Middle frontal gyrus (tissue), 1 donor: Measurements from ENCODE around the gene RTN4RL2.

ENCODE experiments used
- DNase-seq: peaks from one replicate; pipeline ENCODE4 v3.0.0-alpha.2; 2015; ENCODE audit warnings: low spot score; ENCODE audit errors: extremely low spot score

The RTN4RL2 gene

DNA sequence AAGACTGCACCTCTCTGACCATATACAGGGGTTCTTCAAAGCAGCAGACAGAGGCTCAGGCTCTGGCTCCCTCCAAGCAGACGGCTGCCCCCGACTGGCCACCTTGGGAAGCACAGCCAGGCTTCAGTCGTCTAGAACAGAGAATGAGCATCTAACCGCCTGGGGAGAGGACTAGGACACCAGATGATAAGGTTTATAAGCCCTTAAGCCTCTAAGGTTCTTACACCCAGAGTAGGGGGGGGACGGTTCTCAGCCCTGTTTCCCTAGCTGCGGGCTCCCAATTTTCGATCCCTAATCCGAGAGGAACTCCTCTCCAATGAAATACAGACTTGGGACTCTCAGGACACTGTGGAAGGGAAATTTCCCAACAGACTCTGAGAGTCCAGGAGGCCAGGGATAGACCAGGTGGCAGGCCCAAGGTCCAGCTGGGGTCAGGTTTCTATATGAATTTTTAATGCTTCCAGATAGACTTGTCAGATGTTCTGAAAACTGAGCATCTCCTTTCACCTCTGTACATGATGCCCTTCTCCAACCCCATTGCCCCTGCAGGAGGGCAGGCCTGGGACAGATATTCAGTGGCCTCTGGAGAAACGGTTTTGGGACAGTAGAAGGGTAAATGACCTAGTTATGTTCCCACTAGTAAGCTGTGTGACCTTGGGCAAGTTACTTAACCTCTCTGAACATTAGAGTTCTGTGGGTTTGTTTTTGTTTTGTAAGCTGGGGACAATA lies 20.2 kb downstream of the RTN4RL2 start:
- no peak for DNase-seq

DNA sequence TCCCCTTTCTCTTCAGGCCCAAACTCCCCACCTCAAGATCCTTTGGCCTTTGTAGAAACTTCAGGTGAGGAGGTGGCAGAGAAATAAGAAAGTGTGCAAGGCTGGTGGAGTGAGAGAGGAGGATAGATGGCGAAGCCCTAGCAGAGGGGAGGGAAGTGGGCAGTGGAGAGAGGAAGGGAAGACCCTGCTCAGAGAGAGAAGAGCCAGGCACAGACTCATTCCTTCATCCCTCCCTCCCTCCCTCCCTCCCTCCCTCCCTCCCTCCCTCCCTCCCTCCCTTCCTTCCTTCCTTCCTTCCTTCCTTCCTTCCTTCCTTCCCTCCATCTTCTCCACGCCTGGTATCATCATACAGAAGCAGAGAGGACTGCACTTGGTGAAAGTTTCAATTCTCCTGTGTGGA lies 21.0 kb downstream of the RTN4RL2 start:
- no peak for DNase-seq

DNA sequence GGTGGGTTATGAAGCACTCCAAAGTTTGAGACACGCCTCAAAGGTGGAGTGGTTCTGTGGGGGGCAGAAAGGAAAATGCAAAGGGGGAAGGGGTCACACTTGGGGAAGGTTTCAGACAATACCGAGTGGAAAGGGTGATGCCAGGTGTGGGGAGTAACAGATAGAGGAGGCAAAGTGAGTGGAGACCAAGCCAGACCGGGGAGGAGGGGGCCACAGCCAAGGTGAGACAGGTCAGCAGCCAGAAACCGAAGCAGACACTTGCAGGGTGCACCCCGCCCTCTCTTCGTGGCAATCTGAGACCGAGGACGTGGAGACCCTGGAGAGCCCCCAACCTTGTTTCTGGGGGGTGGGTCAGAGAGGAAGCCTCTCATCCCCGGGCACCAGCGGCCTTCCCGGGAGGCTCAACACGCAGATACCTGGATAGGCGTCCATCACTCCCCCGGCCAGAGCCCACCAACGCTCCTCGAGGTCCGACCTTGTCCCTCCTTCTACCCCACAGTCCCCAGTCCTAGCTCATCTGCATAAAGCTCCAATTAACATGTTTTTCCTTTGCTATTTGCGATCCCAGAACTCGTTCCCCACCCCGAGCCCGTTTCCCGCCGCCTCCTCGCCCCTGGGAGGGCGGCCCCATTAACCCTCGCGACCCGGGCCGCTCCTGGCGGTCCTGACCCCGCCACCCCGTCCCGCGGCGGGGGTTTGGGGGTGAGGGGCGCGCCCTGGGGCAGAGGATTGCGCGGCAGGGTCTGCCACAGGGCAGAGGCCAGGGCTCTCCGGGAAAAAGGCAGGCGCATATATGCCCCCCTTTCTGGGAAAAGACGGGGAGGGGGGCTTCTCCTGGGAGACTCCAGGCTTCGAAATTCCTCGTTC lies 21.8 kb downstream of the RTN4RL2 start:
- DNase-seq: no peak

DNA sequence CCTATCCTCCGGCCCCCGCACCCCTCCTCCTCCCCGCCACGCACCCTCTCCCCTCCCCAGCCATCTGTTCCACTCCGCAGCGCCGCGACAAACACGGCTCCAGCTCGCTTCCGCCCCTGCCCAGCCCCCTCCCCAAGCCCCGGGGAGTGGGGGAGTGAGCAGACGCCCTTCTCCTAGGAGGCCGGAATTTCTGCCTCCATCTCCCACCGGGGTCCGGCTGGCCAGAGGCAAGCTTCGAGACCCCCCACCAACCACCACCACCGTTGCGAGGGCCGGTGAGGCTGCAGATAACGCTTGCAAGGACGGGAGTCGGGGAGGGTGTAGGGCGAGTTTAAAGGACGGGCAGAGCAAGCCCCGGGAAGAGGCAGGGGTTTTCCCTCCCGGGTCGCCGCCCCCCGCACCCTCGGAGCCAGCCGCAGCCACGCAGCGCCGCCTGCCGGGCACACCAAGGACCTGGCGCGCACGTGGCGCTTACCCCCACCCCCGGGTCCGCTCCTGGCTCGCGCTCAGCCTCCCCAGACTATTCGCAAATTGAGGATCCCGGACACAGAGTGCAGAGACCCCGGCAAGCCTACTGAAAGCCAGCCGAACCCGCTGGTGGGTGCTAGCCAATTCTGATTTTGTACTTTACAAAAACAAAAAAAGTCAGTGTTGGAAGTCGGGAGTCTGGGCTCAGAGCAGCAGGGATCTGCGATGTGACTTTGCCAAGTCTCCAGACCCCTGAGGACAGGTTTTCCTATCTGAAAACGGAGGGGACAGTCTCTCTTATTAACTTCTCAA lies 22.6 kb downstream of the RTN4RL2 start:
- no peak for DNase-seq

DNA sequence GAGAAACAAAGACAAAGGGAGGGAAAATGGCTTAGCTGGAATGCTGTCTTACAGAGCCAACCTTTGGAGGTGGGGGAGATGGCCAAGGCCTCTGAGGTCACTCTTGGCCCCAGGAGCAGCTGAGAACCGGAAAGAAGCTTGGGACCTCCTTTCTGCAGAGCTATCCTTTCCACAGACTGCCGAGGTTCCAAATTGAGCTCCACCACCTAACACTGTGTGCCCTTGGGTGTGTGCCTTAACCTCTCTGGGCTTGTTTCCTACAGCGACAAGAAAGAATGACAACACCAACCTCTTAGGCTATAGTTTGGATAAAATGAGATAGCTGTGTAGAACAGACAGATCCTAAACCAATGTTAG lies 23.2 kb downstream of the RTN4RL2 start:
- no peak for DNase-seq

DNA sequence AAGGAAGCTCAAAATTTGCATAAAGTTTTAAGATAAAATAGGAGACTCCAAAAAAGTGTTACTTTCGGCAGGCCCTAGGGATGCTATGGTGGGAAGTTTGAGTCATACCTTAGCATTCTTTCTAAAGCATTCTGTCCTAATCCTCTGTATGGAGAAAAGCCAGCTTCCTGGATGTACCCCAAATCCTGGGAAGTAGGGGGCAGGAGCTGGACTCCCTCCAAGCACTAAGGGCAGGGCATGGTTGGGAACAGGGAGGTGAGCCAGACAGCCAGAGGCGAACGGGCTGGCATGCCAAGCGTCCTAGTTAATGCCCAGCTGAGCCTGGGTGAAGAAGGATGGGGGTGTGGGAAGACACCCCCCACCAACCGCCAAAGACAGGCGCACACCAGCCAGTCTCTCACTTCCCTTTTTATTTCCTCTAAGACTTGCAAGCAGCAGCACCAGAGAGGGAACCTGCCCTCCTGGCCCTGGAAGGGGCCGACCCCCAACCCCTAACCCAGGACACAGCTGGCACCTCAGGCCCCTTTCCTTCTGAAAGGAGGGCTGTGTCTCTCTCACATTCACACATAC lies 23.9 kb downstream of the RTN4RL2 start:
- DNase-seq: no peak

DNA sequence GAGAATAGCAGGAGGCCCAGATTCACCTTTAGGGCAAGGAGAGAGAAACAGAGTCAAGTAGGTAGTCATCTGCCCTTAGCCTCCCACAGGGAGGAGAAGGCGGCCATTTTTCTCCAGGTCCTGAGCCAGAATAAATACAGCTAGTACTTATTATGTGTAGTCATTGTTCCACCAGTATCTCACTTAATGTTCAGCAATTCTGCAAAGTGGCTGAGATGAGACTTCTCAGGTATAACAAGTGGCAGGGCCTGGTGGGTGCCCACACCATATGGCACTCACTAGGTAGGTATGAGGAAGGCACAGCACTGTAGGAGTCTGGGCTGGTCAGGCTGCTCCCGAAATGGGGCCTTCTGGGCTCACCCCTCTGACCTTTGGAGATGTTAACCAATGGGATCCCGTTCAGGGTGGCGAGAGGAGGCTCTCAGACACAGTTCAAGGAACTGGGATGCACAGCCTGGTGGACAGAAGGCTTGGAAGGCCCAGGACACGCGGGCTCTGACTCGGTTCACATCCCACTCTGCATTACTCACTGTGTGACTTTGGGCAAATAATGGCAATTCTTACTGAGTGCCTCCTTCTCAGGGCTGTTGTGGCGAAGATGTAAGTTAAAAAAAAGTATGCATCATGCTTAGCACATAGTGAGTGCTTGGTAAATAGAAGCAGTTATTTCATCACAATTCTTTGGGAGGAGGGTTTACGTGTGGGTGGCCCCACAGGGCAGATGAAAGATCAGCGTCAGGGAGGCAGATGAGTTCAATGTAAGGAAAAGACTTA lies 25.1 kb downstream of the RTN4RL2 start:
- no peak for DNase-seq

DNA sequence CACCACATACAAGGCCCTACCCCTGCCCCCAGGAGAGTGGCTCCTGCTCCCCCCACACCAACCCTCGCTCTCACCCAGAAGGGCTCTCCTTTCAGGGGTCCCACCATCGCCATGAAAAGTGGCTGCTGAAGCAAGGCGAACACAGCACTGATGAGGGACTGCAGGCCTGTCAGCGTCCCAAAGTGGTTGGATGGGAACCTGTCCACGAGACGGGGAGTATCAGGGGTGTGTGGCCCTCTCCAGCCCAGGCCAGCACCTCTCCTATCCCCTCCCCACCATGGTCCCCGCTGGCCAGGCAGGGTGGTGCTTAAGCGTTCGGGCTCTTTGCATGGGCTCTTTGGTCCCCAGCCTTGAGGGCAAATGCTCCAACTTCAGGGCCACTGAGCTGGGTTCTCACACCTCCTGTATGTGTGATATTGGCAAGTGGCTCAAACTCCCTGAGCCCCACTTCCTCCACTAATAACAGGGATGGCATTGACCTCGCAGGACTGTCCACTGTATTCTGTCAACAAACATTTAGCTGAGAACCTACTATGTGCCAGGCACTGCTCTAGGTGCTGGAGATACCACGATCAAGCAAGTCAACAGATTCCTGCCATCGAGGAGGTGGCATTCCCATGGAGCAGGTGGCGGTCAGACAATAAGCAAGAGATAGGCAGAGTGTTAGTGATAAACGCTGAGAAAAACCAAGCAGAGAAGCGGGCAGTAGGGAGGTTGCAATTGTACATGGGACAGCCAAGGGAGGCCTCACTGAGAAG lies 26.9 kb downstream of the RTN4RL2 start:
- no peak for DNase-seq

DNA sequence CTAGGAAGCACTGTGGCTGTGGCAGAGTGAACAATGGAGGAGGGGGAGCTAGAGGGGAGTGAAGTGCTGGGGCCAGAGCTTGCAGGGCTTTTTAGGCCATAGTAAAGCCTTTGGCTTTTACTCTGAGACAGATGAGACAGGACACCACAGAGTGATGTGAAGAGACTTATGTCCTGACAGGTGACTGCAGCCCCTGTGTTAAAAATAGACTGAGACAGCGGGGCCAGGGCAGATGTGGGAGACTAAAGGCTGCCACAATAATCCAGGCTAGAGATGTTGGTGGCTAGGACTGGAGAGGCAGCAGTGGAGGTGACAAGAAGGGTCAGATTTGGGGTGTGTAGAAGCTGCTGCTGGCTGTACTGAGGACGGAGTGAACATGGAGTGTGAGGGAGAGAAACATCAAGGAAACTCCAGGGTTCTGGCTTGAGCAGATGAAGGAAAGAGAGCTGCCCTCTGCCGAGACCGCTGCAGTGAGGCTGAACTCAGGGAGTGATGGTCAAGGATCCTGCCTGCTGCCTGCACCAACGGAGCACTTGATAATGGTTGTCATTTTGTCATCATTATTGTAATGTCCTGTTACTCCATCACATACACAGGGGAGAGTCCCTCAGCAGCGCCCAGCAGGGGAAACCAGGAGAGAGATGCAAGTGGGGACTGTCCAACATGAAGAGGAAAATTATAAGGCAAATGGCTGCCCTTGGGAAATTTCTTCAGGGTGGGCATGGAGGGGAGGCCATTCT lies 27.8 kb downstream of the RTN4RL2 start:
- DNase-seq: no peak

DNA sequence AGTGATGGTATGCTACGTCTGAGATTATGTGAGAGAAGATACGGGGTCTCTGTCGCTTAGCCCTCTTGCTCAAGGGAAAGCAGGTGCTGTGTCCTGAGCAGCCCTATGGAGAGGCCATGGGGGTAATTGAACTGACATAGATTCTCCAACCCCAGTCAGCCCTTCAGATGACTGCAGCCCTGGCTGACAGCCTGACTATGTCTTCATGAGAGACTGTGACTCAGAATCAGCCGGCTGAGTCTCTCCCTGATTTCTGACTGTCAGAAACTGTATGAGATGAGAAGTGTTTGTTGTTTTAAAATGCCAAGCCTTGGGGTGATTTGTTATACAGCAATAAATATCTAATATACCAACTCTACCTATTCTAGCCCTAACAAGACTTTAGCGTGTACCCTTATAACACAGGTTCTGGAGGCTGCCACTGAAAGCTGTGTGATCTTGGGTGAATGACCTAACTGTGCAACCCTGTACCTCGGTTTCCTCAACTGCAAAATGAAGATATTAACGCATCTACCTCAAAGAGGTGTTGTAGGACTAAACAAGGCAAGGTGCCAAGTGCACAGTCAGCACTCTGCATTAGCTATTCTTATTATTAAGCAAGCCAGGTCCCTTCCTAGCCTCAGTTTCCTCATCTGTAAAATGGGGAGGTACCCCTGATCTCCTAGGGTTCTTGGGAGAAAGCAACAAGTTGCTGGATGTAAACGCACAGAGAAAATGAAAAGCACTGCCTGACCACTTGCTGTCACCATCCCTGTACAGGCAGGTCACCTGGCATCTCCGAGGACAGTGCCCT lies 30.3 kb downstream of the RTN4RL2 start:
- no peak for DNase-seq

DNA sequence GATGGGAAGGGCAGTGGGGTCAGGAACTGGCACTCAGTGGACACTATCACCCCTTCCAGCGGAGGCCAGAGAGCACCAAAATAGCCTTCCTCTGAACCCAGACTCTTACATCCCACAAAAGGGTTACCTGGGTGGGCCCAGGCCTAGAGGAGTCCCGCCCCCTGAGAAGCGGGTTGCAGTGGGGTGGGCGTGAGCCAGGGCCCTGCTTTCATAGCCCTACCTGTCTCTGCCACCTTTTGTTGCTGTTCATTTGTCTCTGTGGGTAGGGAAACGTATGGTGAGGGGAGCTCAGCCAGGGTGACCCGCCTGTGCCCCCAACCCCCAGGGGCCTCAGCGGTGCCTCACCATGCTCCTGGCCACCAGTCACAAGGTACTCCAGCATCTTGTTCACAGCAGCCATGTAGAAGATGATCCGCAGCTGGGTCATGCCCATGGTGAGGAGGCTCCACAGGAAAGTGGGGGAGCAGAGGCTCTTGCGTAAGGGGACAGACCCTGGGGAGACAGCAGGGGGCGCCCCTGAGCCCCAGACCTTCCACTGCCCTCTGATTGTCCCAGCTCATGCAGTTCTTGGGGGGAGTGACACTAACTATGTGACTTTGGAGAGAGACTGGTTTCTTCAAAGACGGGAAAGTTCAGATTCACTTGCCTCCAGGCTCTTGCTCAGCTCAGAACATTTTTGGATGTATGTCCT lies 31.2 kb downstream of the RTN4RL2 start:
- DNase-seq: no peak

DNA sequence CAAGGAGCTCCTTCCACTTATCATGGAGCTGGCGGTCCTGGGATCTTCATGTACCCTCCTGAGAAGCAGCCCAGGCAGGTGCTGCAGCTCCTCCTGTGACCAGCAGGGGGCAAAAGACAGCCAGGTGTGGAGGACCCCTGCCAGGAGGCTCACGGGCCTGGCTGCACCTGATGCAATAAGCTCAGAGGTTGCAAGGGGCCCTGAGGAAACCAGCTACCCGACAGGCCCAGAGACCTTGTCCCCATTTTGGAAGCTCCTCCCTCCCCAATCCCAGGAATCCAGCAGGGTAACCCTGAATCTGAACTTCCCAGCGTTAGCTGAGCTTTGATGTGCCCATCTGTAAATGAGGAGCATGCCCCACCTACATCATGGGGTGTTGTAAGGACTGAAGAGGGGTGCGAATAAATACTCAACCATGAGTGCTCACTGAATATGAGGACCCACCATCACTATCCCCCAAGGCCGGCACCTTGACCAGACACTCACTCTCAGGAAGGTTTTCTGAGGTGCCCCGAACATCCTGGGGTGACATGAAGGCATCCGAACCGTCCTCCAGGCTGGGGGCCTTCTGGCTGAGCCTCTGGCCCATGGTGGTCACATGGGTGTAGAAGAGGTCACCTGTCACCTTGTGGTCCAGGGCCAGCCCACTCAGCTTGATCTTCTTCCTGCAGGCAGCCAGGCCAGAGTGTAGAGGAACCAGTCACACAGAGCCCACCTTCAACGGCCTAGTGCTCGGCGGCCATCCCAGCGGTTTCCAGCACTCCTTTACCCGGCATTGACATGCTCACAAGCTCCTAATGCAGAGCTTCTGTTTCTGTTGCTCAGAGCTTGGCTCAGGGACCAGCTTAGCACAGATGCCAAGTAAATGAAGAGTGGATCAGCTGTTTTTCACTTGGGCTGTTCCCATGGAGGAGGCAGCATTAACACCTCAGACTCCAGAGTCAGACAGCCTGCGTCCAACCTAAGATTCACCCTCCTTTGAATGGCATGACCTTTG lies 33.5 kb downstream of the RTN4RL2 start:
- DNase-seq: no peak

DNA sequence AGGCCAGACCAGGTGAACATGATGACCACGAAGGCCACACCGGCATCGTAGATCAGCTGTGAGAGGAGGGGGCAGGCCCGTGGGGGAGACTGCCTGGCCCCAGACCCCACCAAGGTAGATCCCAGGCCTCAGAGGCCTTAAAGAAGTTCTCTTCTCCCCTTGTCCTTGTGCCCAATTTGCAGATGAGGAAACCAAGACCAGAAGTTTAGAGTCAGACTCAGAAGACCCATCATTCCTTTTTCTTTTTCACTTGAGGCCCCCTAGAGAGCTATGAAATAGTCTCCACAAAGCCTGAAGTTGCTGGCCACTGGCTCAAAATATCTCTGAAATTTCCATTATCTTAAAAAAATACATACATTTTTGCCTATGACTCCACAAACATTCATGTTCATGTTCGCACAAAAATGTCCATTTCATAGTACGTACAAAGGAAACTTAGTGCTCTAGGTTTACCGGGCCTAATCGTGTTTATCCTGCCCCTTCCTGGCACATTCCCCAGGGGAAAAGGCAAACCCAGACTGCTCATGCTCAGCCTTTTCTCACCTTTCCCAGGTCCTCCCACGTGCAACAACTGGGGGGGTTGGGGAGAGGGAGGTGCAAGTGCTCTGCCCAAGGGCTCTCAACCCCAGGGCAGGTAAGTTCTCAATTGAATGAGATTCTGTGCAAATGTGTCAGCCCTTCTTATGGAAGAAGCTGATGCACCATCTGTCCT lies 35.9 kb downstream of the RTN4RL2 start:
- no peak for DNase-seq

DNA sequence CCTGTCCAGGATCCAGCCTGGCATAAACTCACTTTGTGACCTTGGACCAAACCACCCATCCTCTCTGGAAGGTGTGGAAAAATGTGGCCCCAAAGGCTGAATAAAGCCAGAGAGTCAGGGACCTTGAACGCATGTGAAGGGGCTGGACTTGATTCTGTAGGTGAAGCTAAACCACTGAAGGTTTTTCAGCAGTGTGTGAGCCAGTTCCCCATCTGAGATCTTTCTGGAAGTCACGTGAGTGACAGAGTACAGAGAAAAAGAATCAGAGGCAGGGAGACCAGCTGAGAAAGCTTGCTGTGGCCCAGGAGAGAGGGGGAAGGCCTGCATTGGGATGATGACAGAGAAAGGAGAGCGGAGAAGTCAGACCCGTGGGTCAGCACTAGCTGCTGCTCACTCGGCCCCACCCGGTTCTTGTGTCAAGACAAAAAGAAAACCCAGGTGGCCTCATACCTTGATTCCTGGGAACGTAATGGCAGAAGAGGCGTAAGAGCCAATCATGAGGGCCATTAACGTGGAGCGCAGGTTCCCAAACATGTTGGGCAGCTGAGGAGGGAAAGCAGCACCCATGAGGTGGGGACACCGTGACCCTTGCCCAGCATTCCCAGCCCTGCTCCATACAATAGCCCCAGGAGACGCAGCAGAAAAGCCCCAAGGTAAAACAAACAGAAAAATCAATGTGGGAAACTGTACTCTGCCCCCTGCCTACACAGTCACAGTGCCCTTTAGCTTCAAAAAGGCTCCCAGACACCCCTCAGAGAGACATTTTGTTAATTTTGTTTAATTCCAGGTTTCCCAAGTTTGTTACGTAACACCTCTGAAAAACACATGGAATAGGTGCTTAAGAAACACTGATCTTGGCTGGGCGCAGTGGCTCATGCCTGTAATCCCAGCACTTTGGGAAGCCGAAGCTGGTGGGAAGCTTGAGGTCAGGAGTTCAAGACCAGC lies 37.2 kb downstream of the RTN4RL2 start:
- no peak for DNase-seq

DNA sequence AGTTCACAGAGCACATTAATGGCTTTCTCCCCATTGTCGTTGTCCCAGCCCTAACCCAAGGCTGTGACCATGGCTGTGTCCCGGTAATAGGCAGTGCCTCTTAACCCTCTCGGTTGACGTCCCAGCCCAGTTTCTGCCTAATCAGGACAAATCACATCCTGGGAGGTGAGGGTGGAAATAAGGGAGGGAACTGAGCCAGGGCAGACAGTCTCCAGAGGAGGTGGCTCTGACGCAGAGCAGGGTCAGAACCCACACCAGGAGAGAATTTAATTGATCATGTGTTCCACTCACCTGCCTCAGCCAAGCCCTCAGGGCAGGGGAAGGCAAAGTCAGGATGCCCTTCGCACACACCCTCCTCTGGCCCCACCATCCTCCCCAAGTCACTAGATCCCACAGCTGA lies 38.2 kb downstream of the RTN4RL2 start:
- DNase-seq: no peak
